Breast epithelium (tissue), 3 donors: ENCODE results near the gene TBC1D14.

Experiments
- POLR2AphosphoS5 ChIP-seq, 3 donors: sonication (generic); formaldehyde crosslinking; IDR thresholded peaks; one replicate each; pipeline ENCODE4 v1.6.1; 2017; ENCODE audit warnings: antibody characterized with exemption in 3 of 3
- TF ChIP-seq, protein P1 (sequence below), 3 donors: fragments of 450-650 bp; IDR thresholded peaks; one replicate each; pipeline ENCODE4 v1.5.1; 2016 to 2017; ENCODE audit warnings: antibody characterized with exemption in 3 of 3, mild to moderate bottlenecking in 3 of 3, moderate library complexity in 3 of 3

DNA sequence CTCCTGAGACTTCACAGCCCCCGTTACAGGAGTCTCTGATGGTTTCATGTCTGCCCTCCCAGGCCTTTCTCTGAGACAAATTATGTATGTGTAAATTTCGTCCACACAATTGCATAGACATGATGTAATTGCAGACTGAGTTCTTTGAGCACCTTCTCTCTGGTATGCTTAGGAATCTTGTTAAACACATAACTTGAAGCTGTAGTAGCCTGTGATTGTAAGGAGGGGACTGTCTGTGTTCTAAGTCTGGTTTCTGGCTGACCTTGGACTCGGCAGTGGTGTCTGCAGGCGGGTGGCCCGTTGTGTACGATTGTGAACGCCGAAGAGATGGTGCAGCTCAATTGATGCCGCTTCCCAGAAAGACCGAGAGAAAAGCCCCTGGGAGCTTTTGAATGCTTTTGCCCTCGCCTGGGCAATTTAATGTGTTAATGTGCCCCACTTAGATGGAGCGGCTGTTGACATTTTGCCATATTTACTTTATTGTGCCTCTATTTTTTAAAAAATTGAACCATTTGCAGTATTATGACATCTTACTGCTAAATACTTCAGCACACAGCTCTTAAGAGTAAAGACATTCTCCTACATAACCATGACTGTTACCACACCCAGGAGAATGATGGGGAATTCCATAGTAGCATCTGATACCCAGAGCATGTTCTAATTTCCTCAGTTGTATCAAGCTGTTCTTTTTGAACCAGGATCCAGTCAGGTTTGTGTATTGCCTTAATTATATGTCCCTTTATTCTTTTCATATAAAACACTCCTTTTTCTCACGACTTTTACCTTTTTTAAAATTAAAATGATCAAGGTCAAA, 75.2 kb downstream of the TBC1D14 start:
- TF ChIP-seq, protein P1, sequence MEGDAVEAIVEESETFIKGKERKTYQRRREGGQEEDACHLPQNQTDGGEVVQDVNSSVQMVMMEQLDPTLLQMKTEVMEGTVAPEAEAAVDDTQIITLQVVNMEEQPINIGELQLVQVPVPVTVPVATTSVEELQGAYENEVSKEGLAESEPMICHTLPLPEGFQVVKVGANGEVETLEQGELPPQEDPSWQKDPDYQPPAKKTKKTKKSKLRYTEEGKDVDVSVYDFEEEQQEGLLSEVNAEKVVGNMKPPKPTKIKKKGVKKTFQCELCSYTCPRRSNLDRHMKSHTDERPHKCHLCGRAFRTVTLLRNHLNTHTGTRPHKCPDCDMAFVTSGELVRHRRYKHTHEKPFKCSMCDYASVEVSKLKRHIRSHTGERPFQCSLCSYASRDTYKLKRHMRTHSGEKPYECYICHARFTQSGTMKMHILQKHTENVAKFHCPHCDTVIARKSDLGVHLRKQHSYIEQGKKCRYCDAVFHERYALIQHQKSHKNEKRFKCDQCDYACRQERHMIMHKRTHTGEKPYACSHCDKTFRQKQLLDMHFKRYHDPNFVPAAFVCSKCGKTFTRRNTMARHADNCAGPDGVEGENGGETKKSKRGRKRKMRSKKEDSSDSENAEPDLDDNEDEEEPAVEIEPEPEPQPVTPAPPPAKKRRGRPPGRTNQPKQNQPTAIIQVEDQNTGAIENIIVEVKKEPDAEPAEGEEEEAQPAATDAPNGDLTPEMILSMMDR (IDR thresholded peaks at IDR 0.05), result no peak
- no peak for TF ChIP-seq POLR2AphosphoS5 (IDR thresholded peaks at IDR 0.05)
